ENCODE measurements around the gene ANKRD60. TPM values are rescaled to one million over a fixed set of nuclear protein-coding genes. Genes with fewer than 3 reads are reported as not detected.

ANKRD60 gene
- total RNA-seq, 1 experiment from 2014 or later = not detected

DNA sequence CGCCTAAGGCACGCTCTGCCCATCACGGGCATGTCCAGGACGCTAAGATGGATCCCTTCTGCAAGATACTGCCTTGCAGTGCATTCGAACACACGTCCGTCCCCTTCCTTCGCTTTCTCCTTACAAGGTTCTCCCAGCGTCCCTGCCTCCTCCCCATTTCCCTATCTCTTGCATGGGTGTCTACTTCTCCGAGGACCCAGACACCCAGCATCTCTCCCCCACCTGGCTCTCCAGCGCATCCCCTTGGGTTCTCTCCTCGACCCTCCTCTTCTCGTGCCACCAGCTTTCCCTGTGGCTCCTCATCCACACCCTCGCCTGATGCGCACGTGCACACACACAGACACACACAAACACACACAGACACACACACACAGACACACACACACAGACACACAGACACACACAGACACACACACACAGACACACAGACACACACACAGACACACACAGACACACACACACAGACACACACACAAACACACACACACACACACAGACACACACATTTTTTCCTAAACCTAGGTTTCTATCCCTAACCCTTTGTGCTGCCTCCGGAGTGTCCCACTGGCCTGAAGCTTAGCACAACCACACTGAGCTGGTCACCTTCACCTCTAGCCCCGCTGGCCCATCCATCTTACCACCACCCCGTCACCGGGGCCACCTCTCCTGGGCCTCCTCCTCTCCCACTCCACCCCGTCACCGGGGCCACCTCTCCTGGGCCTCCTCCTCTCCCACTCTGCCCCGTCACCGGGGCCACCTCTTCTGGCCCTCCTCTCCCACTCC is 31.9 kb downstream of the ANKRD60 start (continued):
- TF ChIP-seq FOXK1 (CRISPR knock-in tag; IDR thresholded peaks at IDR 0.05) = no peak
- no peak for TF ChIP-seq ZNF138 (CRISPR knock-in tag; conservative IDR thresholded peaks at IDR 0.05)
- TF ChIP-seq, protein P1, sequence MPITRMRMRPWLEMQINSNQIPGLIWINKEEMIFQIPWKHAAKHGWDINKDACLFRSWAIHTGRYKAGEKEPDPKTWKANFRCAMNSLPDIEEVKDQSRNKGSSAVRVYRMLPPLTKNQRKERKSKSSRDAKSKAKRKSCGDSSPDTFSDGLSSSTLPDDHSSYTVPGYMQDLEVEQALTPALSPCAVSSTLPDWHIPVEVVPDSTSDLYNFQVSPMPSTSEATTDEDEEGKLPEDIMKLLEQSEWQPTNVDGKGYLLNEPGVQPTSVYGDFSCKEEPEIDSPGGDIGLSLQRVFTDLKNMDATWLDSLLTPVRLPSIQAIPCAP (CRISPR knock-in tag; IDR thresholded peaks at IDR 0.05) = no peak
- TF ChIP-seq TEAD4 (CRISPR knock-in tag; IDR thresholded peaks at IDR 0.05) = no peak
- TF ChIP-seq OVOL2 (CRISPR knock-in tag; IDR thresholded peaks at IDR 0.05; ENCODE audit: borderline replicate concordance) = no peak
- no peak for TF ChIP-seq HMGA2 (CRISPR knock-in tag; IDR thresholded peaks at IDR 0.05)
- TF ChIP-seq FOXJ3 (CRISPR knock-in tag; IDR thresholded peaks at IDR 0.05; ENCODE audit: borderline replicate concordance) = no peak
- TF ChIP-seq IRF2 (CRISPR knock-in tag; IDR thresholded peaks at IDR 0.05; ENCODE audit: borderline replicate concordance, low read depth) = no peak
- no peak for TF ChIP-seq ZNF219 (CRISPR knock-in tag; IDR thresholded peaks at IDR 0.05; ENCODE audit: borderline replicate concordance)
- TF ChIP-seq NR1H2 (CRISPR knock-in tag; IDR thresholded peaks at IDR 0.05) = no peak
- no peak for TF ChIP-seq NFATC4 (CRISPR knock-in tag; IDR thresholded peaks at IDR 0.05)
- TF ChIP-seq, protein P2, sequence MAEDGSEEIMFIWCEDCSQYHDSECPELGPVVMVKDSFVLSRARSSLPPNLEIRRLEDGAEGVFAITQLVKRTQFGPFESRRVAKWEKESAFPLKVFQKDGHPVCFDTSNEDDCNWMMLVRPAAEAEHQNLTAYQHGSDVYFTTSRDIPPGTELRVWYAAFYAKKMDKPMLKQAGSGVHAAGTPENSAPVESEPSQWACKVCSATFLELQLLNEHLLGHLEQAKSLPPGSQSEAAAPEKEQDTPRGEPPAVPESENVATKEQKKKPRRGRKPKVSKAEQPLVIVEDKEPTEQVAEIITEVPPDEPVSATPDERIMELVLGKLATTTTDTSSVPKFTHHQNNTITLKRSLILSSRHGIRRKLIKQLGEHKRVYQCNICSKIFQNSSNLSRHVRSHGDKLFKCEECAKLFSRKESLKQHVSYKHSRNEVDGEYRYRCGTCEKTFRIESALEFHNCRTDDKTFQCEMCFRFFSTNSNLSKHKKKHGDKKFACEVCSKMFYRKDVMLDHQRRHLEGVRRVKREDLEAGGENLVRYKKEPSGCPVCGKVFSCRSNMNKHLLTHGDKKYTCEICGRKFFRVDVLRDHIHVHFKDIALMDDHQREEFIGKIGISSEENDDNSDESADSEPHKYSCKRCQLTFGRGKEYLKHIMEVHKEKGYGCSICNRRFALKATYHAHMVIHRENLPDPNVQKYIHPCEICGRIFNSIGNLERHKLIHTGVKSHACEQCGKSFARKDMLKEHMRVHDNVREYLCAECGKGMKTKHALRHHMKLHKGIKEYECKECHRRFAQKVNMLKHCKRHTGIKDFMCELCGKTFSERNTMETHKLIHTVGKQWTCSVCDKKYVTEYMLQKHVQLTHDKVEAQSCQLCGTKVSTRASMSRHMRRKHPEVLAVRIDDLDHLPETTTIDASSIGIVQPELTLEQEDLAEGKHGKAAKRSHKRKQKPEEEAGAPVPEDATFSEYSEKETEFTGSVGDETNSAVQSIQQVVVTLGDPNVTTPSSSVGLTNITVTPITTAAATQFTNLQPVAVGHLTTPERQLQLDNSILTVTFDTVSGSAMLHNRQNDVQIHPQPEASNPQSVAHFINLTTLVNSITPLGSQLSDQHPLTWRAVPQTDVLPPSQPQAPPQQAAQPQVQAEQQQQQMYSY (CRISPR knock-in tag; IDR thresholded peaks at IDR 0.05) = no peak

DNA sequence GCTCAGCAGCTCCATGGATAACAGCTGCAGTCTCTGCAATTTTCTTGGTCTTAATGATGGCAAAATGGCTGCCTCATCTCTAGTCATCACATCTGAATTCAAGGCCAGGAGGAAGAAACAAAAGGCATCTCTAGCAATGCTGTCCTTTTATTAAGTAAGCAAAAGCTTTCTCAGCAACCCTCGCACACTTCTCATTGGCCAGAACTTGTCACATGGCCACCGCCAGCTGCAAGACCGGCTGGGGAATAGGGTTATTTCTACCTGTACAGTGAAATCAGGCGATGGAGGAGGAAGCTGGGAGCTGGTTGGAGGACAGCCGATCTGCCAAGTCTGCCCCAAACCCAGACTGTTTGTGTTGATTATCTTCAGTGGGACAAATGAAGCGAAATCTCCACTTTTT is 33.4 kb downstream of the ANKRD60 start:
- ChIA-PET POLR2A (no interaction called here), CTCF (interaction anchor here (1.1 to 1.9 kb wide), 4 partner anchors 15 to 597 kb away, joined by 3 to 7 read pairs (median 6); no protein-coding TSS in a partner anchor)
- DNase-seq (ENCODE audit: low spot score) = no peak
- ATAC-seq = no peak
- Mint-ChIP-seq H3K4me1 (no peaks in the 10 kb centered on the region), H3K27ac (no peak overlapping the region), H3K4me3 (no peak overlapping the region), H3K36me3 (peaks cover 8% of the 10 kb centered on the region), H3K9me3 (peaks cover 10% of the 10 kb centered on the region), H3K27me3 (ENCODE audit: low read depth) (peaks cover 6% of the 10 kb centered on the region; the same call in 1 of the 2 replicates)
- TF ChIP-seq CREM (CRISPR knock-in tag; IDR thresholded peaks at IDR 0.05) (no peak), RELA (CRISPR knock-in tag; IDR thresholded peaks at IDR 0.05; ENCODE audit: borderline replicate concordance) (no peak), ZBTB21 (CRISPR knock-in tag; IDR thresholded peaks at IDR 0.05; ENCODE audit: borderline replicate concordance) (no peak), ZNF423 (CRISPR knock-in tag; IDR thresholded peaks at IDR 0.05) (no peak), ATF1 (CRISPR knock-in tag; IDR thresholded peaks at IDR 0.05) (no peak), HMGA2 (CRISPR knock-in tag; IDR thresholded peaks at IDR 0.05) (no peak), TEAD1 (CRISPR knock-in tag; IDR thresholded peaks at IDR 0.05) (no peak), ZNF671 (CRISPR knock-in tag; IDR thresholded peaks at IDR 0.05) (no peak), NR2C2 (CRISPR knock-in tag; IDR thresholded peaks at IDR 0.05) (no peak)
- TF ChIP-seq, protein P3, sequence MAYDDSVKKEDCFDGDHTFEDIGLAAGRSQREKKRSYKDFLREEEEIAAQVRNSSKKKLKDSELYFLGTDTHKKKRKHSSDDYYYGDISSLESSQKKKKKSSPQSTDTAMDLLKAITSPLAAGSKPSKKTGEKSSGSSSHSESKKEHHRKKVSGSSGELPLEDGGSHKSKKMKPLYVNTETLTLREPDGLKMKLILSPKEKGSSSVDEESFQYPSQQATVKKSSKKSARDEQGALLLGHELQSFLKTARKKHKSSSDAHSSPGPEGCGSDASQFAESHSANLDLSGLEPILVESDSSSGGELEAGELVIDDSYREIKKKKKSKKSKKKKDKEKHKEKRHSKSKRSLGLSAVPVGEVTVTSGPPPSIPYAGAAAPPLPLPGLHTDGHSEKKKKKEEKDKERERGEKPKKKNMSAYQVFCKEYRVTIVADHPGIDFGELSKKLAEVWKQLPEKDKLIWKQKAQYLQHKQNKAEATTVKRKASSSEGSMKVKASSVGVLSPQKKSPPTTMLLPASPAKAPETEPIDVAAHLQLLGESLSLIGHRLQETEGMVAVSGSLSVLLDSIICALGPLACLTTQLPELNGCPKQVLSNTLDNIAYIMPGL (CRISPR knock-in tag; IDR thresholded peaks at IDR 0.05) = no peak
- TF ChIP-seq, protein P4, sequence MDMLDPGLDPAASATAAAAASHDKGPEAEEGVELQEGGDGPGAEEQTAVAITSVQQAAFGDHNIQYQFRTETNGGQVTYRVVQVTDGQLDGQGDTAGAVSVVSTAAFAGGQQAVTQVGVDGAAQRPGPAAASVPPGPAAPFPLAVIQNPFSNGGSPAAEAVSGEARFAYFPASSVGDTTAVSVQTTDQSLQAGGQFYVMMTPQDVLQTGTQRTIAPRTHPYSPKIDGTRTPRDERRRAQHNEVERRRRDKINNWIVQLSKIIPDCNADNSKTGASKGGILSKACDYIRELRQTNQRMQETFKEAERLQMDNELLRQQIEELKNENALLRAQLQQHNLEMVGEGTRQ (CRISPR knock-in tag; IDR thresholded peaks at IDR 0.05) = peak; percentile 75
- TF ChIP-seq, protein P5, sequence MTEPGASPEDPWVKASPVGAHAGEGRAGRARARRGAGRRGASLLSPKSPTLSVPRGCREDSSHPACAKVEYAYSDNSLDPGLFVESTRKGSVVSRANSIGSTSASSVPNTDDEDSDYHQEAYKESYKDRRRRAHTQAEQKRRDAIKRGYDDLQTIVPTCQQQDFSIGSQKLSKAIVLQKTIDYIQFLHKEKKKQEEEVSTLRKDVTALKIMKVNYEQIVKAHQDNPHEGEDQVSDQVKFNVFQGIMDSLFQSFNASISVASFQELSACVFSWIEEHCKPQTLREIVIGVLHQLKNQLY (CRISPR knock-in tag; IDR thresholded peaks at IDR 0.05) = no peak
- TF ChIP-seq, protein P6, sequence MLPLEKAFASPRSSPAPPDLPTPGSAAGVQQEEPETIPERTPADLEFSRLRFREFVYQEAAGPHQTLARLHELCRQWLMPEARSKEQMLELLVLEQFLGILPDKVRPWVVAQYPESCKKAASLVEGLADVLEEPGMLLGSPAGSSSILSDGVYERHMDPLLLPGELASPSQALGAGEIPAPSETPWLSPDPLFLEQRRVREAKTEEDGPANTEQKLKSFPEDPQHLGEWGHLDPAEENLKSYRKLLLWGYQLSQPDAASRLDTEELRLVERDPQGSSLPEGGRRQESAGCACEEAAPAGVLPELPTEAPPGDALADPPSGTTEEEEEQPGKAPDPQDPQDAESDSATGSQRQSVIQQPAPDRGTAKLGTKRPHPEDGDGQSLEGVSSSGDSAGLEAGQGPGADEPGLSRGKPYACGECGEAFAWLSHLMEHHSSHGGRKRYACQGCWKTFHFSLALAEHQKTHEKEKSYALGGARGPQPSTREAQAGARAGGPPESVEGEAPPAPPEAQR (CRISPR knock-in tag; IDR thresholded peaks at IDR 0.05) = no peak
- TF ChIP-seq, protein P7, sequence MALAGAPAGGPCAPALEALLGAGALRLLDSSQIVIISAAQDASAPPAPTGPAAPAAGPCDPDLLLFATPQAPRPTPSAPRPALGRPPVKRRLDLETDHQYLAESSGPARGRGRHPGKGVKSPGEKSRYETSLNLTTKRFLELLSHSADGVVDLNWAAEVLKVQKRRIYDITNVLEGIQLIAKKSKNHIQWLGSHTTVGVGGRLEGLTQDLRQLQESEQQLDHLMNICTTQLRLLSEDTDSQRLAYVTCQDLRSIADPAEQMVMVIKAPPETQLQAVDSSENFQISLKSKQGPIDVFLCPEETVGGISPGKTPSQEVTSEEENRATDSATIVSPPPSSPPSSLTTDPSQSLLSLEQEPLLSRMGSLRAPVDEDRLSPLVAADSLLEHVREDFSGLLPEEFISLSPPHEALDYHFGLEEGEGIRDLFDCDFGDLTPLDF (CRISPR knock-in tag; IDR thresholded peaks at IDR 0.05) = no peak
- TF ChIP-seq, protein P8, sequence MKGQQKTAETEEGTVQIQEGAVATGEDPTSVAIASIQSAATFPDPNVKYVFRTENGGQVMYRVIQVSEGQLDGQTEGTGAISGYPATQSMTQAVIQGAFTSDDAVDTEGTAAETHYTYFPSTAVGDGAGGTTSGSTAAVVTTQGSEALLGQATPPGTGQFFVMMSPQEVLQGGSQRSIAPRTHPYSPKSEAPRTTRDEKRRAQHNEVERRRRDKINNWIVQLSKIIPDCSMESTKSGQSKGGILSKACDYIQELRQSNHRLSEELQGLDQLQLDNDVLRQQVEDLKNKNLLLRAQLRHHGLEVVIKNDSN (CRISPR knock-in tag; IDR thresholded peaks at IDR 0.05) = peak; percentile 38; the same call in 1 of the 2 replicates

All from WTC11 (cell line).